ENCODE data around the gene HLA-A.

- TF ChIP-seq POLR2A (IDR thresholded peaks at IDR 0.05; ENCODE audit: low read length) (no peak), GATA1 (IDR thresholded peaks at IDR 0.05; ENCODE audit: low read depth, low read length) (no peak)
These were observed 7.6 kb downstream of the HLA-A start for GRCh38 chr6:29949934-29950333.
